ENCODE measurements around the gene UVRAG.
A peak's percentile ranks its signal among the peaks of the same experiment; 100 is the strongest.

UVRAG gene

GRCh38 chr11:75810637-75811390 lies 4.2 kb upstream of the UVRAG start:
- DNase-seq, result no peak

- DNase-seq, result no peak
These were observed 3.5 kb upstream of the UVRAG start for GRCh38 chr11:75811485-75811884.

- no peak for DNase-seq
These were observed 2.4 kb upstream of the UVRAG start for GRCh38 chr11:75812542-75813040.

GRCh38 chr11:75813124-75813523 lies 1.9 kb upstream of the UVRAG start:
- DNase-seq, result no peak

- DNase-seq, result no peak
These were observed 1.4 kb upstream of the UVRAG start for GRCh38 chr11:75813622-75814039.

- no peak for DNase-seq
These were observed 690 bp upstream of the UVRAG start for GRCh38 chr11:75814363-75814676.

GRCh38 chr11:75815345-75816168 lies 547 bp downstream of the UVRAG start:
- DNase-seq, result peak; percentile 44

- DNase-seq, result no peak
These were observed 1.7 kb downstream of the UVRAG start for GRCh38 chr11:75816561-75817239.

GRCh38 chr11:75820645-75821044 lies 5.6 kb downstream of the UVRAG start:
- peak; percentile 10 for DNase-seq

GRCh38 chr11:75821202-75821601 lies 6.2 kb downstream of the UVRAG start:
- no peak for DNase-seq

GRCh38 chr11:75822541-75822940 lies 7.5 kb downstream of the UVRAG start:
- no peak for DNase-seq

- no peak for DNase-seq
These were observed 8.4 kb downstream of the UVRAG start for GRCh38 chr11:75823415-75823814.

GRCh38 chr11:75823946-75824345 lies 8.9 kb downstream of the UVRAG start:
- DNase-seq, result no peak

GRCh38 chr11:75826461-75827230 lies 11.6 kb downstream of the UVRAG start:
- no peak for DNase-seq

- no peak for DNase-seq
These were observed 12.6 kb downstream of the UVRAG start for GRCh38 chr11:75827562-75827961.

- DNase-seq, result no peak
These were observed 17.0 kb downstream of the UVRAG start for GRCh38 chr11:75831915-75832502.

GRCh38 chr11:75834728-75835127 lies 19.7 kb downstream of the UVRAG start:
- no peak for DNase-seq

- DNase-seq, result no peak
These were observed 21.4 kb downstream of the UVRAG start for GRCh38 chr11:75836417-75836816.

GRCh38 chr11:75839851-75840250 lies 24.8 kb downstream of the UVRAG start:
- DNase-seq, result no peak

- DNase-seq, result no peak
These were observed 25.5 kb downstream of the UVRAG start for GRCh38 chr11:75840522-75840921.

GRCh38 chr11:75841739-75842138 lies 26.7 kb downstream of the UVRAG start:
- DNase-seq, result no peak

- no peak for DNase-seq
These were observed 30.3 kb downstream of the UVRAG start for GRCh38 chr11:75845324-75845723.
